GM12878 (cell line): ENCODE measurements around the gene SUMF1. TPM values are rescaled to one million over a fixed set of nuclear protein-coding genes. Genes with fewer than 3 reads are reported as not detected.

Experiments
- ATAC-seq: fragments of 200-7000 bp; cut with Tn5 transposase; 3 replicates; pipeline ENCODE4 v1.9.1; 2020; ENCODE audit warnings: mild to moderate bottlenecking, moderate library complexity
- BruUV-seq: library from RNA; stranded (reverse); fragments of 400-500 nt; replicated peaks from 2 replicates; lab custom pipeline; 2021; lab: Mats Ljungman, UMichigan
- CTCF ChIA-PET: fragments of 300-600 bp; sonication (Branson Sonifier 250); formaldehyde crosslinking; extraction: SDS; loops from one replicate; lab custom pipeline; 2021; ENCODE audit warnings: inconsistent platforms; lab: Yijun Ruan, JAX
- POLR2A ChIA-PET: fragments of 350-600 bp; formaldehyde crosslinking; extraction: SDS; loops from one replicate; lab custom pipeline; 2021; ENCODE audit warnings: inconsistent platforms; lab: Charles Lee
- RAD21 ChIA-PET: fragments of 300-600 bp; sonication (Branson Sonifier 250); formaldehyde crosslinking; loops from one replicate; lab custom pipeline; 2023; ENCODE audit warnings: antibody characterized with exemption; ENCODE audit not compliant: unreplicated experiment; lab: Charles Lee
- SMC1A ChIA-PET: fragments of 300-600 bp; sonication (Branson Sonifier 250); formaldehyde crosslinking; loops from one replicate; lab custom pipeline; 2023; ENCODE audit not compliant: unreplicated experiment, uncharacterized antibody; lab: Charles Lee
- DNase-seq: peaks from one replicate; pipeline ENCODE4 v3.0.0-alpha.2; 2011; ENCODE audit warnings: low read depth, low spot score
- FAIRE-seq: peaks from 3 replicates; lab custom pipeline; 2011; peaks lifted over from hg19 to GRCh38; lab: Jason Lieb, UNC
- H2AFZ ChIP-seq: 2 replicates; pipeline ENCODE4 v1.6.0; 2011; ENCODE audit warnings: low read depth, low read length, control low read depth; ENCODE audit not compliant: control insufficient read depth
- H3K27ac ChIP-seq: 2 replicates; pipeline ENCODE4 v1.5.1; 2011; ENCODE audit warnings: control low read depth; ENCODE audit not compliant: control insufficient read depth, insufficient read depth
- H3K27me3 ChIP-seq, 2 experiments: replicated peaks in 1 of 2; 2 replicates each; pipeline versions ENCODE4 v1.6.0 to v1.6.1; 2011; ENCODE audit warnings: low read length in 1 of 2; ENCODE audit not compliant: control insufficient read depth in 2 of 2, insufficient read depth in 2 of 2
- H3K36me3 ChIP-seq, 2 experiments: 2 replicates each; pipeline ENCODE4 v1.5.1; 2011; ENCODE audit warnings: low read length in 1 of 2; ENCODE audit not compliant: control insufficient read depth in 2 of 2, insufficient read depth in 2 of 2
- H3K4me1 ChIP-seq: 2 replicates; pipeline ENCODE4 v1.6.1; 2011; ENCODE audit warnings: mild to moderate bottlenecking, low read length, moderate library complexity, mixed read lengths; ENCODE audit not compliant: control insufficient read depth, insufficient read depth
- H3K4me2 ChIP-seq: 2 replicates; pipeline ENCODE4 v1.6.0; 2011; ENCODE audit warnings: control low read depth; ENCODE audit not compliant: control insufficient read depth, insufficient read depth
- H3K4me3 ChIP-seq: fragments of 200-600 bp; sonication (generic); 2 replicates; pipeline ENCODE4 v1.5.1; 2016
- H3K79me2 ChIP-seq: 2 replicates; pipeline ENCODE4 v1.6.0; 2011; ENCODE audit warnings: low read length; ENCODE audit not compliant: control insufficient read depth, insufficient read depth
- H3K9ac ChIP-seq: 2 replicates; pipeline ENCODE4 v1.8.0; 2011; ENCODE audit warnings: low read length, control low read depth, mixed read lengths; ENCODE audit not compliant: control insufficient read depth, insufficient read depth
- H3K9me3 ChIP-seq: replicated peaks from 3 replicates; pipeline ENCODE4 v1.5.1; 2011; ENCODE audit warnings: mild to moderate bottlenecking, low read length; ENCODE audit not compliant: control insufficient read depth, insufficient read depth
- H4K20me1 ChIP-seq: 2 replicates; pipeline ENCODE4 v1.6.0; 2011; ENCODE audit not compliant: control insufficient read depth, insufficient read depth
- ATF7 ChIP-seq: fragments of 450-650 bp; IDR thresholded peaks from 2 replicates; pipeline ENCODE4 v1.6.1; 2016; ENCODE audit warnings: low read depth, mild to moderate bottlenecking
- ESRRA ChIP-seq: IDR thresholded peaks from 2 replicates; pipeline ENCODE4 v1.6.1; 2012; ENCODE audit warnings: mild to moderate bottlenecking, low read length, improper control_type of control experiment
- KAT2A ChIP-seq: conservative IDR thresholded peaks from 2 replicates; pipeline ENCODE4 v1.6.1; 2011; ENCODE audit warnings: low read depth, low read length; ENCODE audit not compliant: control insufficient read depth
- PAX5 ChIP-seq: IDR thresholded peaks from 2 replicates; pipeline ENCODE4 v1.6.1; 2011; ENCODE audit warnings: low read depth, low read length, borderline replicate concordance
- ZNF24 ChIP-seq: fragments of 450-650 bp; IDR thresholded peaks from 2 replicates; pipeline ENCODE4 v1.6.1; 2017; ENCODE audit warnings: antibody characterized with exemption, mild to moderate bottlenecking
- ZSCAN29 ChIP-seq: fragments of 450-650 bp; IDR thresholded peaks from 2 replicates; pipeline ENCODE4 v1.6.1; 2017; ENCODE audit warnings: mild to moderate bottlenecking, moderate library complexity
- WGBS: methylation state at CpG from one replicate; pipeline ENCODE4 v1.1.6; 2016; ENCODE audit warnings: low lambda C conversion rate; ENCODE audit not compliant: insufficient replicate concordance, insufficient coverage; ENCODE audit errors: missing lambda C conversion rate; 5-methylcytosine and 5-hydroxymethylcytosine counted together
- in situ Hi-C: fragments of 300-500 bp; cut with MboI; formaldehyde crosslinking; loops from 9 replicates; pipeline ENCODE4 v1.14.3; 2018; ENCODE audit warnings: mixed read lengths
- intact Hi-C: fragments of 100-400 bp; cut with micrococcal nuclease; formaldehyde crosslinking; loops from one replicate; pipeline ENCODE4 v1.14.2; 2022; ENCODE audit not compliant: unreplicated experiment
- polyA plus RNA-seq, 11 experiments: library from polyadenylated mRNA; depleted of rRNA in 4 of 11; unstranded in 6 of 11; stranded (reverse) in 5 of 11; fragments of >200 nt; fragmentation: Nextera tagmentation in 4 of 11; fragmentation: Illumina TruSeq in 1 of 11; extraction: Ambion mirVana in 4 of 11; extraction: Trizol in 1 of 11; gene quantifications; 1 replicate in 1 of 11; 2 replicates in 10 of 11; pipeline versions ENCODE4 v1.2.1 to v1.2.3, GENCODE V29; 2011 to 2016; ENCODE audit warnings: inconsistent platforms in 2 of 11, missing spikeins in 2 of 11, low read depth in 1 of 11
- total RNA-seq, 4 experiments: library from RNA; depleted of rRNA in 3 of 4; stranded (reverse); fragments of >200 nt in 3 of 4; fragmentation: Illumina TruSeq in 1 of 4; extraction: Trizol in 1 of 4; gene quantifications; 2 replicates each; pipeline versions ENCODE4 v1.2.1 to v1.2.3, GENCODE V29; 2013 to 2021
- TF ChIP-seq, protein P1 (sequence below): fragments of 450-650 bp; formaldehyde crosslinking; IDR thresholded peaks from 2 replicates; pipeline ENCODE4 v1.4.0; 2022; ENCODE audit warnings: mild to moderate bottlenecking, moderate library complexity
- TF ChIP-seq, protein P2 (sequence below), 3 experiments: IDR thresholded peaks in 2 of 3; conservative IDR thresholded peaks in 1 of 3; 2 replicates each; pipeline ENCODE4 v1.5.1; 2011; ENCODE audit warnings: low read depth in 3 of 3, low read length in 3 of 3, mild to moderate bottlenecking in 3 of 3, control low read depth in 2 of 3, moderate library complexity in 2 of 3, inconsistent platforms in 1 of 3, mixed read lengths in 1 of 3; ENCODE audit not compliant: control insufficient read depth in 2 of 3, insufficient read depth in 1 of 3; ENCODE audit errors: extremely low read depth in 1 of 3
- TF ChIP-seq, protein P3 (sequence below): fragments of 450-650 bp; IDR thresholded peaks from 2 replicates; pipeline ENCODE4 v1.6.1; 2018; ENCODE audit warnings: borderline replicate concordance, mild to moderate bottlenecking; ENCODE audit not compliant: partially characterized antibody

SUMF1 gene
- total and polyA plus RNA-seq, 10 of the 15 experiments (the other 5 are each of a cell fraction or from before 2014, with no cell fraction given): 3.2 to 14.3 (median 8.5) TPM

DNA sequence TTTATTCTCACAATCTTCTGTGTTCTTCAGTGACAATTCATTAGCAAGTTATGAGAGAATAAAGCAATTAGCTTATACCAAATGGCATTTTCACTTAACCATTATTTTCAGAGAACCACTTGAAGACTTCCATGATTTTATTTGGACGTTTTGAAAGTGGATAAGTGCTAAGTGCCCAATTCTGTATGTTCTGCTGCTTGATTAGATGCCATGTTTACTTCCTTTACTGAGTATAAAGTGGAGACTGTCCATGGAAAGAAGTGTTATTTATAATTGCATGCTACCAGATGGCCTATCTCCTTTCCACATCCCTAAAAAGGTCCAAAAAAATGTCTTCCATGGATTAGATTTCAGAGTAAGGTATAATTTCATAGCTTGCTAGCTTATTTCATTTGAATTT, 69.6 kb downstream of the SUMF1 start:
- no peak overlapping the region for H3K4me3 ChIP-seq
- no peak overlapping the region for H3K4me2 ChIP-seq
- SMC1A ChIA-PET: interaction anchor here (0.7 to 1.8 kb wide), 6 partner anchors 22 to 97 kb away, joined by 3 to 7 read pairs (median 4); no protein-coding TSS in a partner anchor
- no peaks in the 10 kb centered on the region for H3K36me3 ChIP-seq
- no peaks in the 10 kb centered on the region for H3K4me1 ChIP-seq
- no peaks in the 10 kb centered on the region for H4K20me1 ChIP-seq
- no peak overlapping the region for H3K9ac ChIP-seq
- H3K79me2 ChIP-seq: no peaks in the 10 kb centered on the region
- no peak for DNase-seq
- TF ChIP-seq PAX5: no peak
- TF ChIP-seq, protein P1, sequence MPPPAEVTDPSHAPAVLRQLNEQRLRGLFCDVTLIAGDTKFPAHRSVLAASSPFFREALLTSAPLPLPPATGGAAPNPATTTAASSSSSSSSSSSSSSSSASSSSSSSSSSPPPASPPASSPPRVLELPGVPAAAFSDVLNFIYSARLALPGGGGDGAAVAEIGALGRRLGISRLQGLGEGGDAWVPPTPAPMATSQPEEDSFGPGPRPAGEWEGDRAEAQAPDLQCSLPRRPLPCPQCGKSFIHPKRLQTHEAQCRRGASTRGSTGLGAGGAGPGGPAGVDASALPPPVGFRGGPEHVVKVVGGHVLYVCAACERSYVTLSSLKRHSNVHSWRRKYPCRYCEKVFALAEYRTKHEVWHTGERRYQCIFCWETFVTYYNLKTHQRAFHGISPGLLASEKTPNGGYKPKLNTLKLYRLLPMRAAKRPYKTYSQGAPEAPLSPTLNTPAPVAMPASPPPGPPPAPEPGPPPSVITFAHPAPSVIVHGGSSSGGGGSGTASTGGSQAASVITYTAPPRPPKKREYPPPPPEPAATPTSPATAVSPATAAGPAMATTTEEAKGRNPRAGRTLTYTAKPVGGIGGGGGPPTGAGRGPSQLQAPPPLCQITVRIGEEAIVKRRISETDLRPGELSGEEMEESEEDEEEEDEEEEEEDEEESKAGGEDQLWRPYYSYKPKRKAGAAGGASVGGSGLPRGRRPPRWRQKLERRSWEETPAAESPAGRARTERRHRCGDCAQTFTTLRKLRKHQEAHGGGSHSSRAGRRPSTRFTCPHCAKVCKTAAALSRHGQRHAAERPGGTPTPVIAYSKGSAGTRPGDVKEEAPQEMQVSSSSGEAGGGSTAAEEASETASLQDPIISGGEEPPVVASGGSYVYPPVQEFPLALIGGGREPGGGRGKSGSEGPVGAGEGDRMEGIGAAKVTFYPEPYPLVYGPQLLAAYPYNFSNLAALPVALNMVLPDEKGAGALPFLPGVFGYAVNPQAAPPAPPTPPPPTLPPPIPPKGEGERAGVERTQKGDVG (CRISPR knock-in tag): no peak
- TF ChIP-seq KAT2A: no peak
- TF ChIP-seq ATF7: no peak
- TF ChIP-seq, protein P2, sequence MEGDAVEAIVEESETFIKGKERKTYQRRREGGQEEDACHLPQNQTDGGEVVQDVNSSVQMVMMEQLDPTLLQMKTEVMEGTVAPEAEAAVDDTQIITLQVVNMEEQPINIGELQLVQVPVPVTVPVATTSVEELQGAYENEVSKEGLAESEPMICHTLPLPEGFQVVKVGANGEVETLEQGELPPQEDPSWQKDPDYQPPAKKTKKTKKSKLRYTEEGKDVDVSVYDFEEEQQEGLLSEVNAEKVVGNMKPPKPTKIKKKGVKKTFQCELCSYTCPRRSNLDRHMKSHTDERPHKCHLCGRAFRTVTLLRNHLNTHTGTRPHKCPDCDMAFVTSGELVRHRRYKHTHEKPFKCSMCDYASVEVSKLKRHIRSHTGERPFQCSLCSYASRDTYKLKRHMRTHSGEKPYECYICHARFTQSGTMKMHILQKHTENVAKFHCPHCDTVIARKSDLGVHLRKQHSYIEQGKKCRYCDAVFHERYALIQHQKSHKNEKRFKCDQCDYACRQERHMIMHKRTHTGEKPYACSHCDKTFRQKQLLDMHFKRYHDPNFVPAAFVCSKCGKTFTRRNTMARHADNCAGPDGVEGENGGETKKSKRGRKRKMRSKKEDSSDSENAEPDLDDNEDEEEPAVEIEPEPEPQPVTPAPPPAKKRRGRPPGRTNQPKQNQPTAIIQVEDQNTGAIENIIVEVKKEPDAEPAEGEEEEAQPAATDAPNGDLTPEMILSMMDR (IDR thresholded peaks at IDR 0.05 in 2 of 3, conservative IDR thresholded peaks at IDR 0.05 in 1 of 3; ENCODE audit: control insufficient read depth in 2 of 3, extremely low read depth in 1 of 3, insufficient read depth in 1 of 3, low read depth in 3 of 3, low read length in 3 of 3): no peak
- TF ChIP-seq ESRRA: no peak
- TF ChIP-seq ZNF24: no peak
- TF ChIP-seq, protein P3, sequence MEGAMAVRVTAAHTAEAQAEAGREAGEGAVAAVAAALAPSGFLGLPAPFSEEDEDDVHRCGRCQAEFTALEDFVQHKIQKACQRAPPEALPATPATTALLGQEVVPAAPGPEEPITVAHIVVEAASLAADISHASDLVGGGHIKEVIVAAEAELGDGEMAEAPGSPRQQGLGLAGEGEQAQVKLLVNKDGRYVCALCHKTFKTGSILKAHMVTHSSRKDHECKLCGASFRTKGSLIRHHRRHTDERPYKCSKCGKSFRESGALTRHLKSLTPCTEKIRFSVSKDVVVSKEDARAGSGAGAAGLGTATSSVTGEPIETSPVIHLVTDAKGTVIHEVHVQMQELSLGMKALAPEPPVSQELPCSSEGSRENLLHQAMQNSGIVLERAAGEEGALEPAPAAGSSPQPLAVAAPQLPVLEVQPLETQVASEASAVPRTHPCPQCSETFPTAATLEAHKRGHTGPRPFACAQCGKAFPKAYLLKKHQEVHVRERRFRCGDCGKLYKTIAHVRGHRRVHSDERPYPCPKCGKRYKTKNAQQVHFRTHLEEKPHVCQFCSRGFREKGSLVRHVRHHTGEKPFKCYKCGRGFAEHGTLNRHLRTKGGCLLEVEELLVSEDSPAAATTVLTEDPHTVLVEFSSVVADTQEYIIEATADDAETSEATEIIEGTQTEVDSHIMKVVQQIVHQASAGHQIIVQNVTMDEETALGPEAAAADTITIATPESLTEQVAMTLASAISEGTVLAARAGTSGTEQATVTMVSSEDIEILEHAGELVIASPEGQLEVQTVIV: no peak
- no peak for TF ChIP-seq ZSCAN29
- no peak overlapping the region for H3K27ac ChIP-seq
- ATAC-seq: no peak
- no TSS peak for BruUV-seq
- no peak overlapping the region for H2AFZ ChIP-seq
- no peaks in the 10 kb centered on the region for H3K9me3 ChIP-seq
- no peaks in the 10 kb centered on the region for H3K27me3 ChIP-seq
- in situ Hi-C loops (no loop called here), intact Hi-C loops (no loop called here)
- 38% methylated on average over 1 of the region's 1 CpG for WGBS
- POLR2A ChIA-PET: interaction anchor here (1.0 kb wide), 1 partner anchor 28 kb away, joined by 4 read pairs; no protein-coding TSS in a partner anchor
- RAD21 ChIA-PET: no interaction called here
- CTCF ChIA-PET: interaction anchor here (0.5 to 1.1 kb wide), 2 partner anchors 132 to 235 kb away, joined by 3 to 4 read pairs; no protein-coding TSS in a partner anchor
- FAIRE-seq: no peak
